ENCODE measurements around the gene RET. TPM values are rescaled to one million over a fixed set of nuclear protein-coding genes. Genes with fewer than 3 reads are reported as not detected.

The RET gene
- total and polyA plus RNA-seq, 2 experiments from 2014 or later = 0.50 TPM; not detected in 1

DNA sequence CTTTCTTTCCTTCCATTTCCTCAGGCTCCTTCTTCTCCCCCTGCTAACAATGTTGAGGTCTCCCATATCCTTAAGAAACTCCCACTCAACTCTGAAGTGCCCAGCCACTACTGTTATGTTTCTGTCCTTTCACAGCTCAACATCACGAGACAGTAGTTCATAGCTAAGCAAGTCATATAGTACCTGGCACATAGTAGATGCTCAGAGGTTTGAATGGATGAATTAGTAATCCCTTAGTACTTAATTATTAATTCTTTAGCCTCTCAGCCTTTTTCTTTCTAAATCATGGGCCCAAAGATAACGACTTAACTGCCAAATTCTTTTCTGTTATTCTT, 84.0 kb downstream of the RET start:
- H3K79me2 ChIP-seq = peaks cover 18% of the 10 kb centered on the region
- H3K27ac ChIP-seq = no peak overlapping the region

DNA sequence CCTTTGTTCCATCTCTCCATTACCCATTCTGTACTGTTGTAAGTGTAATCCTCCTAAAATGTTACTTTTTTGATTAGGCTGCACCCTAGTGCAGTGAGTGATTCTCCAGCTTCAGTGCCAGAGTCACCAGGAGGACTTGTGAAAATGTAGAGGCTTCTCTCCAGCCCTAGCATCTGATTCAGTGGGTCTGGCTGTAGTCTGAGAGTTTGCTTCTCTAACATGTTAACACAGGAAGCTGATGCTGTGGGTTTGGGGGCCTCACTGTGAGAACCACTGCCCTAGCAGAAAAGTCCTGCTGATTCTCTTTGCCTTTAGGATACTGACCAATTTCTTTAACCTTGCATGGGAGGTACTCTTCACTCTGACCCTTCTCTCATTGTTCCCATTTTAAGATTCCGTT, 85.7 kb downstream of the RET start:
- Histone ChIP-seq H3K4me1 (ENCODE audit: insufficient read depth) (no peaks in the 10 kb centered on the region), H3K9me2 (replicated peaks; ENCODE audit: insufficient read depth) (no peaks in the 10 kb centered on the region), H3K4me3 (no peak overlapping the region), H3K4me2 (no peak overlapping the region), H4K20me1 (ENCODE audit: insufficient read depth, poor library complexity, severe bottlenecking) (no peaks in the 10 kb centered on the region), H3K9me3 (ENCODE audit: low read depth) (no peaks in the 10 kb centered on the region), H3K27me3 (no peaks in the 10 kb centered on the region), H3K27ac (no peak overlapping the region), H2AFZ (no peak overlapping the region), H3K79me2 (peaks cover under 1% of the 10 kb centered on the region), H3K36me3 (replicated peaks; ENCODE audit: insufficient read depth, low read depth) (no peaks in the 10 kb centered on the region)
- 87% methylated on average over 1 of the region's 1 CpG for WGBS (ENCODE audit: low lambda C conversion rate, missing lambda C conversion rate)
- no peak for DNase-seq (ENCODE audit: low spot score)
- TF ChIP-seq, protein P1, sequence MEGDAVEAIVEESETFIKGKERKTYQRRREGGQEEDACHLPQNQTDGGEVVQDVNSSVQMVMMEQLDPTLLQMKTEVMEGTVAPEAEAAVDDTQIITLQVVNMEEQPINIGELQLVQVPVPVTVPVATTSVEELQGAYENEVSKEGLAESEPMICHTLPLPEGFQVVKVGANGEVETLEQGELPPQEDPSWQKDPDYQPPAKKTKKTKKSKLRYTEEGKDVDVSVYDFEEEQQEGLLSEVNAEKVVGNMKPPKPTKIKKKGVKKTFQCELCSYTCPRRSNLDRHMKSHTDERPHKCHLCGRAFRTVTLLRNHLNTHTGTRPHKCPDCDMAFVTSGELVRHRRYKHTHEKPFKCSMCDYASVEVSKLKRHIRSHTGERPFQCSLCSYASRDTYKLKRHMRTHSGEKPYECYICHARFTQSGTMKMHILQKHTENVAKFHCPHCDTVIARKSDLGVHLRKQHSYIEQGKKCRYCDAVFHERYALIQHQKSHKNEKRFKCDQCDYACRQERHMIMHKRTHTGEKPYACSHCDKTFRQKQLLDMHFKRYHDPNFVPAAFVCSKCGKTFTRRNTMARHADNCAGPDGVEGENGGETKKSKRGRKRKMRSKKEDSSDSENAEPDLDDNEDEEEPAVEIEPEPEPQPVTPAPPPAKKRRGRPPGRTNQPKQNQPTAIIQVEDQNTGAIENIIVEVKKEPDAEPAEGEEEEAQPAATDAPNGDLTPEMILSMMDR (IDR thresholded peaks at IDR 0.05; ENCODE audit: poor library complexity) = no peak
- TF ChIP-seq EZH2phosphoT487 (IDR thresholded peaks at IDR 0.05; ENCODE audit: low read depth, severe bottlenecking, unreplicated experiment) = no peak
- no peak for TF ChIP-seq EZH2 (IDR thresholded peaks at IDR 0.05; ENCODE audit: borderline replicate concordance)

More for the DNA sequence above, 84.0 kb downstream of the RET start:
- no peaks in the 10 kb centered on the region for H4K20me1 ChIP-seq (ENCODE audit: insufficient read depth, poor library complexity, severe bottlenecking)
- H3K9me3 ChIP-seq (ENCODE audit: low read depth) = no peaks in the 10 kb centered on the region
- WGBS (ENCODE audit: low lambda C conversion rate, missing lambda C conversion rate) = 96% methylated on average over 2 of the region's 2 CpGs
- TF ChIP-seq, protein P1 (IDR thresholded peaks at IDR 0.05; ENCODE audit: poor library complexity) = no peak
- TF ChIP-seq EZH2phosphoT487 (IDR thresholded peaks at IDR 0.05; ENCODE audit: low read depth, severe bottlenecking, unreplicated experiment) = no peak
- no peak for TF ChIP-seq EZH2 (IDR thresholded peaks at IDR 0.05; ENCODE audit: borderline replicate concordance)
- H3K4me3 ChIP-seq = no peak overlapping the region
- H2AFZ ChIP-seq = no peak overlapping the region
- H3K27me3 ChIP-seq = no peaks in the 10 kb centered on the region
- no peak overlapping the region for H3K4me2 ChIP-seq
- H3K4me1 ChIP-seq (ENCODE audit: insufficient read depth) = no peaks in the 10 kb centered on the region
- no peaks in the 10 kb centered on the region for H3K36me3 ChIP-seq (replicated peaks; ENCODE audit: insufficient read depth, low read depth)
- no peaks in the 10 kb centered on the region for H3K9me2 ChIP-seq (replicated peaks; ENCODE audit: insufficient read depth)
- DNase-seq (ENCODE audit: low spot score) = no peak

DNA sequence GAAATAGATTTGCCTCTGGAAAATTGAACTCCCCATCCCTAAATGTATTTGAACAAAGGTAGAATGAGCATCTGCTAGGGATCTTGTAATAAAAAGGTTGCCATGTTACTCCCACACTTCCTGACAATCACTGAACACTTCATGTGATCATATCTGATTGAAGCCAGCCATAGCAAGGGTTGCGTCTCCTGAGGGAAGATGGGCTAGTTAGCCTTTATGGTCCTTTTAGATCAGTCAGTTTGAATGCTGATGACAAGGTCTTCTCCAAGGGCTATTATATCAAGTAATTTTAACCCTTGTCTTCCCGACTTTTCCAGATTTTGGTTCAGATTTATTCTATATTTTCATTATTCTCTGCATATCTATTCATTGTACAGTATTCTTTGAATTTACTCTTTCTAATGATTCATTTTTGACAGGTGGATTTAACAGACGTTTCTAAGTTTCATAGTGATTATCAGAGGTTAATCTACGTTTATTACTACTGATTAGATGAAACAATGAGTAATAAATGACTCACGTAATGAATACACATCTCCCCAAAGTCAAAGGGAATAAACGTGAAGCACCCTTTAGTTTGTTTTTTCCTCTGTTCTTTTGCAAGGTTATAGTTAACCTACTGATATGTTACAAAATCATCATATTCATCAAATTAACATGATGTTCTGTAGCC, 89.5 kb downstream of the RET start:
- H3K79me2 ChIP-seq = no peaks in the 10 kb centered on the region
- H3K27me3 ChIP-seq = no peaks in the 10 kb centered on the region
- DNase-seq (ENCODE audit: low spot score) = no peak
- no peaks in the 10 kb centered on the region for H3K9me2 ChIP-seq (replicated peaks; ENCODE audit: insufficient read depth)
- no peak overlapping the region for H3K27ac ChIP-seq
- H3K36me3 ChIP-seq (replicated peaks; ENCODE audit: insufficient read depth, low read depth) = no peaks in the 10 kb centered on the region
- H2AFZ ChIP-seq = no peak overlapping the region
- no peaks in the 10 kb centered on the region for H3K9me3 ChIP-seq (ENCODE audit: low read depth)
- TF ChIP-seq EZH2phosphoT487 (IDR thresholded peaks at IDR 0.05; ENCODE audit: low read depth, severe bottlenecking, unreplicated experiment) (no peak), EZH2 (IDR thresholded peaks at IDR 0.05; ENCODE audit: borderline replicate concordance) (no peak)
- TF ChIP-seq, protein P1 (IDR thresholded peaks at IDR 0.05; ENCODE audit: poor library complexity) = no peak
- 69% methylated on average over 6 of the region's 6 CpGs for WGBS (ENCODE audit: low lambda C conversion rate, missing lambda C conversion rate)
- no peak overlapping the region for H3K4me3 ChIP-seq
- H3K4me2 ChIP-seq = no peak overlapping the region
- no peaks in the 10 kb centered on the region for H4K20me1 ChIP-seq (ENCODE audit: insufficient read depth, poor library complexity, severe bottlenecking)
- H3K4me1 ChIP-seq (ENCODE audit: insufficient read depth) = no peaks in the 10 kb centered on the region

All from hepatocyte (in vitro differentiated cells).